Measurements from ENCODE around the gene SLC46A2.

Gene SLC46A2

GRCh38 chr9:112917047-112917986, 26.6 kb upstream of the SLC46A2 start:
- H3K9me3 ChIP-seq (ENCODE audit: insufficient read depth, low read length) = no peaks in the 10 kb centered on the region
- no peak overlapping the region for H3K27ac ChIP-seq (ENCODE audit: low read depth, low read length)
- H3F3A ChIP-seq (ENCODE audit: insufficient read depth) = no peaks in the 10 kb centered on the region
- H4K20me1 ChIP-seq (ENCODE audit: low read depth, low read length) = no peaks in the 10 kb centered on the region
- H3K4me3 ChIP-seq (ENCODE audit: insufficient read depth, low read length, poor library complexity, severe bottlenecking) = no peak overlapping the region
- no peaks in the 10 kb centered on the region for H3K79me2 ChIP-seq (ENCODE audit: insufficient read depth, low read length)
- no peak overlapping the region for H2AFZ ChIP-seq (ENCODE audit: low read depth, low read length, severe bottlenecking)
- no peak for TF ChIP-seq EZH2phosphoT487 (conservative IDR thresholded peaks at IDR 0.05; ENCODE audit: low read length)
- TF ChIP-seq, protein P1, sequence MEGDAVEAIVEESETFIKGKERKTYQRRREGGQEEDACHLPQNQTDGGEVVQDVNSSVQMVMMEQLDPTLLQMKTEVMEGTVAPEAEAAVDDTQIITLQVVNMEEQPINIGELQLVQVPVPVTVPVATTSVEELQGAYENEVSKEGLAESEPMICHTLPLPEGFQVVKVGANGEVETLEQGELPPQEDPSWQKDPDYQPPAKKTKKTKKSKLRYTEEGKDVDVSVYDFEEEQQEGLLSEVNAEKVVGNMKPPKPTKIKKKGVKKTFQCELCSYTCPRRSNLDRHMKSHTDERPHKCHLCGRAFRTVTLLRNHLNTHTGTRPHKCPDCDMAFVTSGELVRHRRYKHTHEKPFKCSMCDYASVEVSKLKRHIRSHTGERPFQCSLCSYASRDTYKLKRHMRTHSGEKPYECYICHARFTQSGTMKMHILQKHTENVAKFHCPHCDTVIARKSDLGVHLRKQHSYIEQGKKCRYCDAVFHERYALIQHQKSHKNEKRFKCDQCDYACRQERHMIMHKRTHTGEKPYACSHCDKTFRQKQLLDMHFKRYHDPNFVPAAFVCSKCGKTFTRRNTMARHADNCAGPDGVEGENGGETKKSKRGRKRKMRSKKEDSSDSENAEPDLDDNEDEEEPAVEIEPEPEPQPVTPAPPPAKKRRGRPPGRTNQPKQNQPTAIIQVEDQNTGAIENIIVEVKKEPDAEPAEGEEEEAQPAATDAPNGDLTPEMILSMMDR (IDR thresholded peaks at IDR 0.05; ENCODE audit: insufficient read depth, low read length, poor library complexity, severe bottlenecking) = no peak
- no peak overlapping the region for H3K9ac ChIP-seq (ENCODE audit: low read length)
- H3K9me2 ChIP-seq (replicated peaks; ENCODE audit: insufficient read depth, low read length) = no peaks in the 10 kb centered on the region
- no peaks in the 10 kb centered on the region for H3K27me3 ChIP-seq (ENCODE audit: low read length)
- no peaks in the 10 kb centered on the region for H3K36me3 ChIP-seq (ENCODE audit: low read length)
- no peak overlapping the region for H3K4me2 ChIP-seq (ENCODE audit: low read depth, low read length, poor library complexity, severe bottlenecking)

- Histone ChIP-seq H3K9me3 (ENCODE audit: insufficient read depth, low read length) (no peaks in the 10 kb centered on the region), H3K4me2 (ENCODE audit: low read depth, low read length, poor library complexity, severe bottlenecking) (no peak overlapping the region), H3K4me3 (ENCODE audit: insufficient read depth, low read length, poor library complexity, severe bottlenecking) (no peak overlapping the region), H3K9me2 (replicated peaks; ENCODE audit: insufficient read depth, low read length) (no peaks in the 10 kb centered on the region), H3F3A (ENCODE audit: insufficient read depth) (no peaks in the 10 kb centered on the region), H3K27me3 (ENCODE audit: low read length) (no peaks in the 10 kb centered on the region), H2AFZ (ENCODE audit: low read depth, low read length, severe bottlenecking) (no peak overlapping the region), H4K20me1 (ENCODE audit: low read depth, low read length) (no peaks in the 10 kb centered on the region), H3K79me2 (ENCODE audit: insufficient read depth, low read length) (no peaks in the 10 kb centered on the region), H3K27ac (ENCODE audit: low read depth, low read length) (no peak overlapping the region), H3K36me3 (ENCODE audit: low read length) (no peaks in the 10 kb centered on the region), H3K9ac (ENCODE audit: low read length) (no peak overlapping the region)
- TF ChIP-seq EZH2phosphoT487 (conservative IDR thresholded peaks at IDR 0.05; ENCODE audit: low read length) = no peak
- TF ChIP-seq, protein P1 (IDR thresholded peaks at IDR 0.05; ENCODE audit: insufficient read depth, low read length, poor library complexity, severe bottlenecking) = no peak
These were observed 23.8 kb upstream of the SLC46A2 start for GRCh38 chr9:112914524-112914923.

GRCh38 chr9:112913326-112913725, 22.6 kb upstream of the SLC46A2 start:
- Histone ChIP-seq H3K9me2 (replicated peaks; ENCODE audit: insufficient read depth, low read length) (no peaks in the 10 kb centered on the region), H2AFZ (ENCODE audit: low read depth, low read length, severe bottlenecking) (no peak overlapping the region), H3K9me3 (ENCODE audit: insufficient read depth, low read length) (no peaks in the 10 kb centered on the region), H3K27me3 (ENCODE audit: low read length) (no peaks in the 10 kb centered on the region), H3K79me2 (ENCODE audit: insufficient read depth, low read length) (no peaks in the 10 kb centered on the region), H3K36me3 (ENCODE audit: low read length) (no peaks in the 10 kb centered on the region), H3K4me2 (ENCODE audit: low read depth, low read length, poor library complexity, severe bottlenecking) (no peak overlapping the region), H3K4me3 (ENCODE audit: insufficient read depth, low read length, poor library complexity, severe bottlenecking) (no peak overlapping the region), H4K20me1 (ENCODE audit: low read depth, low read length) (no peaks in the 10 kb centered on the region), H3K27ac (ENCODE audit: low read depth, low read length) (no peak overlapping the region), H3F3A (ENCODE audit: insufficient read depth) (no peaks in the 10 kb centered on the region), H3K9ac (ENCODE audit: low read length) (no peak overlapping the region)
- no peak for TF ChIP-seq EZH2phosphoT487 (conservative IDR thresholded peaks at IDR 0.05; ENCODE audit: low read length)
- TF ChIP-seq, protein P1 (IDR thresholded peaks at IDR 0.05; ENCODE audit: insufficient read depth, low read length, poor library complexity, severe bottlenecking) = no peak
